NCI-H187 (cell line): ENCODE measurements around the gene CD96.
"Not testable (repeated sequence)": the region's sequence is repeated elsewhere in the genome, so short reads cannot be mapped to it uniquely, and the experiment has no call there.

Source experiments
- DNase-seq, 2 experiments: peaks; one replicate each; lab custom pipeline; 2025; lab: John Stamatoyannopoulos, UW

Gene CD96

GRCh38 chr3:111627092-111627491 lies 85.1 kb downstream of the CD96 start:
- DNase-seq = no peak

GRCh38 chr3:111629018-111629417 lies 87.0 kb downstream of the CD96 start:
- DNase-seq = not testable (repeated sequence)

GRCh38 chr3:111630638-111631037 lies 88.6 kb downstream of the CD96 start:
- DNase-seq = not testable (repeated sequence)

GRCh38 chr3:111635403-111635802 lies 93.4 kb downstream of the CD96 start:
- DNase-seq = no peak

- no peak for DNase-seq
Measured at GRCh38 chr3:111636366-111636885, 94.4 kb downstream of the CD96 start.

- DNase-seq = no peak
Measured at GRCh38 chr3:111639316-111639715, 97.3 kb downstream of the CD96 start.

- DNase-seq = no peak
Measured at GRCh38 chr3:111648991-111649579, 107.1 kb downstream of the CD96 start.

- no peak for DNase-seq
Measured at GRCh38 chr3:111650378-111651275, 108.6 kb downstream of the CD96 start.

GRCh38 chr3:111652492-111653180 lies 110.6 kb downstream of the CD96 start:
- no peak for DNase-seq

GRCh38 chr3:111653766-111654165 lies 111.8 kb downstream of the CD96 start:
- DNase-seq = no peak

- no peak for DNase-seq
Measured at GRCh38 chr3:111662012-111662411, 120.0 kb downstream of the CD96 start.

GRCh38 chr3:111662907-111663306 lies 120.9 kb downstream of the CD96 start:
- no peak for DNase-seq

GRCh38 chr3:111666041-111666735 lies 124.2 kb downstream of the CD96 start:
- no peak for DNase-seq

- DNase-seq = no peak
Measured at GRCh38 chr3:111667170-111667569, 125.2 kb downstream of the CD96 start.

GRCh38 chr3:111667621-111668239 lies 125.7 kb downstream of the CD96 start:
- no peak for DNase-seq

GRCh38 chr3:111668326-111668725 lies 126.3 kb downstream of the CD96 start:
- DNase-seq = no peak

GRCh38 chr3:111668888-111669488 lies 127.0 kb downstream of the CD96 start:
- no peak for DNase-seq

GRCh38 chr3:111669926-111670630 lies 128.1 kb downstream of the CD96 start:
- DNase-seq = no peak

GRCh38 chr3:111672461-111672860 lies 130.5 kb downstream of the CD96 start:
- not testable (repeated sequence) for DNase-seq

- DNase-seq = no peak
Measured at GRCh38 chr3:111675846-111676210, 133.8 kb downstream of the CD96 start.
